Measurements from ENCODE around the gene PRSS38.

Gene PRSS38

DNA sequence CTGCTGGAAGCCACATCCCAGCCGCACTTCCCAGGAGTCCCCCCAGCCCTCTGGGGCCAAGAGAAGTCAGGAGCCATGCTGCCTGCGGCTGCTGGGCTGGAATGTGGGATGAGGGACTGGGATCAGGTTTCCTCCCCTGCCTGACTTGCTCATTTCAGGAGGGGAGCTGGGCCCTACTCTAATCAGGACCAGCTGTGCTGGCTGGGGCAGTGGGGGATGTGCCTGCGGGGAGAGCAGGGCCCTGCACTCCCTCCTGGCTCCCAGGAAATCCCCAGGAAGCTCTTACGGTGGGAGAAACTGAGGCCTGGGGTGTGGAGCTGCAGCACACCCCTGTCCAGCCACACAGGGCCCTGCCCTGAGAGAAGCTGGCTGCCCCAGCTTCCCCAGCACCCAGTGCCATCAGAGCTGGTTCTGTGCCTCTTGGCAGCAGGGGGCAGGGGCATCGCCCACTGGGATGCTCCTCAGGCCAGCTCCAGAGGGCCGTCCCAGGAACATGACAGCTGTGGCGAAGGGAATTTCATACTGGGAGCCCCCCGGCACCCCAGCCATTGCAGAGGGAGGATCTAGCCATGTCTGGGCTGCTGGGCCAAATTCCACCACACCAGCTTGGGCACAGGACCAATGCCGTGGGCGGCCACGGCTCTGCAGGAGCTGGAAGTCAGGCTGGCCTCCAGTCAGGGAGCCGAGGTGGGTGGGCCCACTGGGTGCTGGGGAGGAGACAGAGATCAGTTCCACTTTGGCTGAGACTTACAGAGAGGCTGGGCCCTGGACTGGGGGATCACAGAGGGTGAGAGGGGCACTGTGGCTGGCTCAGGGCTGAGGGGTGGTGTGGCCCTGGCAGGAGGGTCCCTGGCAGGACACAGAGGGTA is 21.3 kb upstream of the PRSS38 start:
- DNase-seq, result peak in 3 of 4 experiments; percentile 6 to 27 (median 8)

DNA sequence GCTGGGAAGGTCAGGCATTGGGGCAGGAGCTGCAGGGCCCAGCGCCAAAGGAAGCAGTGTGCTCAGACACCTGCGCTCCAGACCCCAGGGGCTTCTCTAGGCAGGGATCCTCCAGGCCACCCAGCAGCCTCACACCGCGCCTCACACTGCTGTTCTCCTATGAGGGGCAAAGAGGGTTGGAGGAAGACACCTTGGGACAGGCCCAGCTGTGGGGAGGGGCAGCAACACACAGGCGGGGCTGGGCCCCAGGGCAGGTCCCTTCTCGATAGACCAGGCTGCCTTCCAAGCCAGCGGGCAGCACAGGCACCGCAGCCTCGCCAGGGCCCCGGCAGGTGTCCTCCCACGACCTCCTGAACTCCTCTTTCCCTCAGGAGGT is 20.7 kb upstream of the PRSS38 start:
- no peak for DNase-seq

DNA sequence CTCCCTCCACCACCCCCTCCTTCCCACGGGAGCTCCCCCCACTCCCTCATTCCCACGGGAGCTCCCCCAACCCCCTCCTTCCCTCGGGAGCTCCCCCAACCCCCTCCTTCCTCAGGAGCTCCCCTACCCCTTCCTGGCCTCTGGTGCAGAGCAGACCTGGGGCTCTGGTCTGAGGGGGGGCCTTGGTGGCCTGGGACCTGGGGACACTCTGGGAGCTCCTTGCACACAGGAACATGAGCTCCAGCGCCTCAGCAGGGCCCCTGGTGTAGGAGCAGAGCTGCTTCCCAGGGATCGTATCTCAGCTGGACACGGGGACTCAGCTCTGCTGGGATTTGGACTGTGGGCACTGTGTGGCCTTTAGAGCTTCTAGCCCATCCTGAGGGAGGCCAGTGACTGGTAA is 19.7 kb upstream of the PRSS38 start:
- DNase-seq, result no peak

DNA sequence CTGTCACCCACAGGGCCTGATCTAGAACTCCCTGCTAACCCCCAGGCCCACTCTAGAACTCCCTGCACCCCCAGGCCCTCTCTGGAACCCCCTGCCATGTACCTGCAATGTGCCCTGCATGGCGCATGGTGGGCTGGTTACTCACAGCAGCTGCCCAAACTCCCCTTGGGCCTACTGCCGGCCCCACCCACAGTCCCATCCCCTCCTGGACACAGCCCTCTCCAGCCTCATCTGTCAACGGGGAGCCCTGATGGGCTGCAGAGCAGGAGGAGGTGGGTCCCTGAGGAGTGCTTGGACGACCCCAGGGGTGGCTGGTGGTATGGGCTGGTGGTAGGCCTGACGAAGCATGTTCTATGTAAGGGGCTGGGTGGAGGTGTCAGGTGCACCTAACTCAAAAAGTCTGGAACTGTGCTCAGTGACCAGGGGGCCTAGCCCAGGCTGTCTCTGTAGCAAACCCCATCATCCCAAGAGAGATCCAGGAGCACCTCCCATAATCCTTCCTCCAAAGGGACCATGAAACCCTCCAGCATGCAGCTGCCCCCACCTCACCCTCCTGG is 19.0 kb upstream of the PRSS38 start:
- no peak for DNase-seq

DNA sequence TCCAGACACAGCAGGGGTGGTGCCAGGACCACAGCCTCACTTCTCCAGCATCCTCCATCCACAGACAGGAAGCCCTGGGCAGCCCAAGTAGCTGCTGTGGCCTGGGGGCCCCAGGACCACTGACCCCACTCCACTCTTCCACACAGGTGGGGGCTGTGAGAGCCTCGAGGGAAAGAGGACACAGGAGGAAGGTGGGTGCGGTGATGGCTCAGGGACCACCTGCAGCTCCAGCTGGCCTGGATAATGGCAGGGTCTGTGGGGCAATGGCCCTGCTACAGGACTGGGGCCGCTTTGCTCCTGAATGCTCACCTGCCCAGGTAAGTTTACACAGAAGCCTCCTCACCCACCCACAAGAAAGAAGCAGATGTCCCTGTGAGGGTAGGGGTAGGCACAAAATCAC is 18.3 kb upstream of the PRSS38 start:
- DNase-seq, result no peak

DNA sequence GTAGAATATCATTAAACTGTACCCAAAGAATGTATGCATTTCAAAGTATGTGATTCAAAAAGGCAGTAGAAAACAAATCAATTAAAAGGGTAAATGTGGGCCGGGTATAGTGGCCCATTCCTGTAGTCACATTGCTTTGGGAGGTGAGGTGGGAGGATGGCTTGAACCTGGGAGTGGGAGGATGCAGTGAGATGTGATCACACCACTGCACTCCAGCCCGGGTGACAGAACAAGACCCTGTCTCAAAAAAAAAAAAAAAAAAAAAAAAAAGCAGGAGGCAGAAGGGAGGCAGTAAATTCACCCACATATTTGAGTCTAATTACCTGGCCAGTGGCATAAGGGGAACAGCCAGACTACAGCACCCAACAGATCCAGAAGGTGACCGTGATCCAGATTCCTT is 17.9 kb upstream of the PRSS38 start:
- DNase-seq, result no peak

DNA sequence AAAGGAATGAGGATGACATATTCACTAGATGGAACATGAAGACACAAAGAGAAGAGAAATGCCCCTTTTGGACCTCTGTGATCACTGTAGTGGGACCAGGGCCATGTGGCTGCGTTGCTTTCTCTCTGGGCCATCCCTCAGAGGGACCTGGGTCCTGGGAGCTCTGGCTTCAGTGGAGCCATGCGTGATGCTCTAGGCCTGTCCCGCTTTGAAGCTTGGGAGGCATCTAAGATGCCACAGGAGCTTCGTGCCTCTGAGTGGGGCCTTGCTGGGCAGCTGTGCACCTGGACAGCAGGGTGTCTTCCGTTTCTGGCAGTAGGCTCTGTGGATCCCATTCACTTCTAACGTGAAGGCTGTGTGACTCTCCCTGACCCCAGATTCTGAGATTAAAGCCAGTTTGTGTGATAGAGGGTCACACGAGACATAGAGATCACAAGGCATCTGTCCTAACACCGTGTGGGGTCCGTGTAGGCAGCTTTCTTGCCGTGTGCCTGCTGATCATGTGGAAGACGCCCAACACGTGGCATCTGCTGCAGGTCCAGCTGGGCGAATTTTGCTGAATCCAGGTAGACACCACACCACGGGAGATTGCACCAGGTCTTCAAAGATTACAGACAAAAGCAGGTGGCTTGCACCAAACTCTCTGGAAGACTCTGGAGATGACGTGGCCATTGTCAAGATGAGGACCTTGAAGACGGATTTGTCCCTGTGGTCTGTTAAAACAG is 17.2 kb upstream of the PRSS38 start:
- no peak for DNase-seq

DNA sequence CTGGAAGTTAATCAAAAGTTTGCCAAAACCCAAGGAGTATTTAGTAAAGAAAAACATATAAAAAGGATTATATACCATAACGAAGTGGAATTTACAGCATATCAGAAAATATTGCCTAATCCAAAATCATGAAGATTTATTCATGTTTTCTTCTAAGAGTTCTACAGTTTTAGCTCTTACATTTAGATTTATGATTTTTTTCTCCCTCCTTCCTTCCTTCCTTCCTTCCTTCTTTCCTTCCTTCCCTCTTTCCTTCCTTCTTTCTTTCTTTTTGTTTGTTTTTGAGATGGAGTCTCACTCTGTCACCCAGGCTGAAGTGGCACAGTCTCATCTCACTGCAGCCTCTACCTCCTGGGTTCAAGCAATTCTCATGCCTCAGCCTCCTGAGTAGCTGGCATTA is 15.7 kb upstream of the PRSS38 start:
- no peak for DNase-seq

DNA sequence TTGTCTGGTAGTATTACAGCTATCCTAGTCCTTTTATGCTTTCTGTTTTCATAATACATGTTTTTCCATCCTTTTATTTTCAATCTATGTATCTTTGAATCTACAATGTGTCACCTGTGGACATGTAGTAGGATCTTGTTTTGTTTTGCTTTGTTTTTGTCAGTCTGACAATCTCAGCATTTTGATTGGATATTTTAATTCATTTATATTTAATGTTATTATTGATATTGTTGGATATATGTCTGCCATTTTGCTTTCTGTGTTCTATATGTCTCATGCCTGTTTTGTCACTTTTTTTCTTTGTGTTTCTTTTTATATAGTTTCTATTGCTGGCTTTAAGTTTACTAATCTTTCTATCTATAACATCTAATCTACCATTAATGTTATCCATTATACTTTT is 11.5 kb upstream of the PRSS38 start:
- DNase-seq, result no peak

DNA sequence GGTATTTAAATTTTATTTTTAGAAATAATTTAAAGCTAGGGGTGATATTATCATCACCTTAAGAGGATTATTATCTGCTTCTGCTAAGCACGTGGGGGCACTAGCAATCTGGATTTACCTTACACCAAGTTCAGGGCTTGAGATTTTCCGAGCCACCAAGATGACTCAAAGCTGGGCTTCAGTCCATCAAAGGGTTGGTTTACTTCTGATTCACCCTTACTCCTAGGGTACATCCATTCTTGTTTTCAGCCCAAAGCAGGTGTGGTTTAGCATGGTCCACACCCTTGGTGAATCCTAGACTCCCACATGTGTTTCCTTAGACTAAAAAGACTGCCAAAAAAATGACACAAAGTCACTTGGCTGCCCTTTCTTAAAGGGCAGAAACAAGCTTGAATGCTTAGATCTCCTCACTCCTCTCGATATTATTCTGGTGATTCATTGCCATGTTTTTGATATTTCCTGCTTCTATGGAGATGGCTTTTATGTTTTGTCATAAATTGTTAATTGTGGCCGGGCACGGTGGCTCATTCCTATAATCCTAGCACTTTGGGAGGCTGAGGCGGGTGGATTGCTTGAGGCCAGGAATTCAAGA is 9.8 kb upstream of the PRSS38 start:
- DNase-seq, result no peak

DNA sequence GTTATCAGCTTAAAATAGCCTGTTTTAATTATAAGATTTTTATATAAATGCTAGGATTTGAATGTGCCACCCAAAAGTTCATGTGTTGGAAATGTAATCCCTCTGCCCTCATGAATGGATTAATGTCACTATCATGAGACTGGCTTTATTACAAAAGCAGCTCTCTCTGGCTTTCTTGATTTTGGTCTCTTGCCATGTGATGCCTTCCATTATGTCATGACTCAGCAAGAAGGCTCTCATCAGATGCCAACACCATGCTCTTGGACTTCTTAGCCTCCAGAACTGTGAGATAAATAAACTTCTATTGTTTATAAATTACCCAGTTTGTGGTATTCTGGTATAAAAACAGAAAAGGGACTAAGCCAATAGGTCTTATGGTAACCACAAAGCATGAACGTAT is 6.9 kb upstream of the PRSS38 start:
- DNase-seq, result no peak

DNA sequence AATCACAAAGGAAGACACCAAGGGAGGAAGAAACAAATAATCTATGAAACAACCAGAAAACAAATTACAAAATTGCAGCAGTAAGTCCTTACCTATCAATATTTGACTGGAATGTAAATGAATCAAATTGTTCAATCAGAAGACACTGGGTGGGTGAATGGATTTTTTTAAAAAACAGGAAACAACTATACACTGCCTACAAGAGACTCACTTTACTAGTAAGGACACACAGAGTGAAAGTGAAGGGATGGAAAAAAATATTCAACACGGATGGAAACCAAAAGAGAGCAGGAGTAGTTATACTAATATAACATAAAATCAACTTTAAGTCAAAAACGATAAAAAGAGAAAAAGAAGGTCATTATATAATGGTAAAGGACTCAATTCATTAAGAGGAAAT is 6.4 kb upstream of the PRSS38 start:
- DNase-seq, result no peak

DNA sequence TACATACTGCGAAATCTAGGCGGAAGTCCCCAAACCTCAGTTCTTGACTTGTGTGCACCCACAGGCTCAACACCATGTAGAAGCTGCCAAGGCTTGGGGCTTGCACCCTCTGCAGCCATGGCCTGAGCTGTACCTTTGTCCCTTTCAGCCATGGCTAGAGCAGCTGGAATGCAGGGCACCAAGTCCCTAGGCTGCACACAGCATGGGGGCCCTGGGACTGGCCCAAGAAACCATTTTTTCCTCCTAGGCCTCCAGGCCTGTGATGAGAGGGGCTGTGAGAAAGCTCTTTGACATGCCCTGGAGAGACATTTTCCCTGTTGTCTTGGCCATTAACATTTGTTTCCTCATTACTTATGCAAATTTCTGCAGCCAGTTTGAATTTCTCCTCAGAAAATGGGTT is 1.5 kb upstream of the PRSS38 start:
- DNase-seq, result no peak

DNA sequence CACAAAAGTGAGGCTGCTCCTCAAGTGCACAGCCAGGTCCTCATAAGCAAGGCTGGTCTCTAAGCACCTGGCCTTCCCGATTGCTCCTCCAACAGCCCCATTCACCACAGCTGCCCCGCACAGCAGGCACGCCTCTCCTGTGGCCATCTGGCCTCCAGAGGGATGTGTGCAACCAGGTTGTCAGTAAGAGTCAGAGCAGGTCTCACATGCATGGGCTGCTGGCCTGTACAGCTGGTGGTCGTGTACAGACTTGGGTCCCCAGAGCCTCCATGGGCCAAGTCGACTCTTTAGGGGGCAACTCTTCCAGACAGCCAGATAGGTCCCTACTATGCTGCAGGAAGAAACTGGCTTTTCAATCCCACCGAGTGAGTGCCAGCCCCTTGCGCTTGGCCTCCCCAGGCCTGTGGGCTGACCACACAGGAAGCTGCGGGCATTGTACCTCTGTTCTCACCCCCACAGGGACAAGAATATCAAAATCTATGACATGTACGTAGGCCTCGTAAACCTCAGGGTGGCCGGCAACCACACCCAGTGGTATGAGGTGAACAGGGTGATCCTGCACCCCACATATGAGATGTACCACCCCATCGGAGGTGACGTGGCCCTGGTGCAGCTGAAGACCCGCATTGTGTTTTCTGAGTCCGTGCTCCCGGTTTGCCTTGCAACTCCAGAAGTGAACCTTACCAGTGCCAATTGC is 1.4 kb downstream of the PRSS38 start:
- no peak for DNase-seq

DNA sequence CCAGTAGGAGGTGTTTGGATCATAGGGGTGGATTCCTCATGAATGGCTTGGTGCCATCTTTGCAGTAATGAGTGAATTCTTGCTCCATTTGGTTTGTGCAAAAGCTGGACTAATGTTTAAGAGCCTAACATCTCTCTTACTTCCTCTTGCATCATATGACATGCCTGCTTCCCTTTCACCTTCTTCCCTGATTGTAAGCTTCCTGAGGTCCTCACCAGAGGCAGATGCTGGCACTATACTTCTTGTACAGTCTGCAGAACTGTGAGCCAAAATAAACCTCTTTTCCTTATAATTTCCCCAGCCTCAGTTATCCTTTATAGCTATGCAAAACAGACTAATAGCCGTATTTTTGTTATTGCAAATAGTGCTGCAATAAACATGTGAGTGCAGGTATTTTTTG is 8.1 kb downstream of the PRSS38 start:
- DNase-seq, result no peak

DNA sequence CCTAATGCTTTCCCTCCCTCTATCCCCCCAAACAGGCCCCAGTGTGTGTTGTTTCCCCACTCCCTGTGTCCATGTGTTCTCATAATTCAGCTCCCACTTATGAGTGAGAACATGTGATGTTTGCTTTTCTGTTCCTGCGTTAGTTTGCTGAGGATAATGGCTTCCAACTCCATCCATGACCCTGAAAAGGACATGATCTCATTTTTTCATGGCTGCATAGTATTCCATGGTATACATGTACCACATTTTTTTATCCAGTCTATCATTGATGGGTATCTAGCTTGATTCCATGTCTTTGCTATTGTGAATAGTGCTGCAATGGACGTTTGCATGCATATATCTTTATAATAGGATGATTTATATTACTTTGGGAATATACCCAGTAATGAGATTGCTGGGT is 8.7 kb downstream of the PRSS38 start:
- no peak for DNase-seq

DNA sequence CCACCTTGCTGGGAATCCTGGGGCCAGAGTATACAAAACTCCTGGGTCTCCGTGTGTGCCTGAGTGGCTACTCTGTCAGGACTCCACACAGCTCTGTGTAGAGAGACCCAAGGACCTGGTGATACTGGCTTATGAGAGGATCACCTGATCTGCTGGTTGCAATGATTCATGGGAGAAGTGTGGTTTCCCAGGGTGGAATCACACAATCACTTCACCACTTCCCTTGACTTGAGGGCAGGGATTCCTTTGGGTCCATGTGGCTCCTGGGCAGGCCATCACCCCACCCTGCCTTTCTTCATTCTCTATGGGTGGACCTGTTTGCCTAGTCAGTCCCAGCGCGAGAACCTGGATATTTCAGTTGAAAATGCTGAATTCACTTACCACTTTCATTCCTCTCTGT is 13.3 kb downstream of the PRSS38 start:
- DNase-seq, result no peak

DNA sequence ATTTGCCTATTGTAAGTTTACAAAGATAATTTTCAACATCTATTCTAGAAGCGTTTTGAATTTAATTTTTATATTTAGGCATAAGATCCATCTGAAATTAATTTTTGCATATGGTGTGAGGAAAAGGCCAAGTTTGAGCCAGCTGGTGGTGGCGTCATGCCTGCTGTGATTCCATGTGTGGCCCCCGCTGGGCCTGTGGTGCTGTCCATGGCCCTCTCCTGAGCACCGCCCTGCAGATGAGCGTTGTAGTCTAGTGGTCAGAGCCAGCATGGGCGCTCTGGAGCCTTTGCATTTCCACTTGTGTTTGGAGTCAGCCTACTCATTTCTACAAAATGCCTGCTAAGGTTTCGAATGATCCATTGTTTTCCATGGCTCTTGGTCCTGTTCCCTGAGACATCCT is 22.7 kb downstream of the PRSS38 start:
- no peak for DNase-seq

DNA sequence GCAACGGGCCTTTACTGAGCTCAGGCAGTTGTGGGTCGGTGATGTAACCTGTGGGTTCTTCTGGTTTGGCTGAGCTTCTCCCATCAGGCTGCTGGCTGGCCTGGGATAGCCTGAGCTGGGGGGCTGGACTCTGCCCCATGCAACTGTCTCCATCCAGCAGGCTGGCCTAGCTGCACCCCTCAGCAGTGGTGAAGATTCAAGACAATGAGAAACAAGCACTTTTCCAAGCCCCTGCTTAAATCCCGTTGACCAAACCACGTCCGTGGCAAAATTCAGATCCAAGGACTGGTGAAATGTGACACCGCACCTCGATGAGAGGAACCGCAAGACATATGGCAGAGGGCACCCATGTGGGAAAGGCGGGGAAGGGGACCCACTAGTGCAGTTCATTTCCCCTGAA is 25.6 kb downstream of the PRSS38 start:
- no peak for DNase-seq

DNA sequence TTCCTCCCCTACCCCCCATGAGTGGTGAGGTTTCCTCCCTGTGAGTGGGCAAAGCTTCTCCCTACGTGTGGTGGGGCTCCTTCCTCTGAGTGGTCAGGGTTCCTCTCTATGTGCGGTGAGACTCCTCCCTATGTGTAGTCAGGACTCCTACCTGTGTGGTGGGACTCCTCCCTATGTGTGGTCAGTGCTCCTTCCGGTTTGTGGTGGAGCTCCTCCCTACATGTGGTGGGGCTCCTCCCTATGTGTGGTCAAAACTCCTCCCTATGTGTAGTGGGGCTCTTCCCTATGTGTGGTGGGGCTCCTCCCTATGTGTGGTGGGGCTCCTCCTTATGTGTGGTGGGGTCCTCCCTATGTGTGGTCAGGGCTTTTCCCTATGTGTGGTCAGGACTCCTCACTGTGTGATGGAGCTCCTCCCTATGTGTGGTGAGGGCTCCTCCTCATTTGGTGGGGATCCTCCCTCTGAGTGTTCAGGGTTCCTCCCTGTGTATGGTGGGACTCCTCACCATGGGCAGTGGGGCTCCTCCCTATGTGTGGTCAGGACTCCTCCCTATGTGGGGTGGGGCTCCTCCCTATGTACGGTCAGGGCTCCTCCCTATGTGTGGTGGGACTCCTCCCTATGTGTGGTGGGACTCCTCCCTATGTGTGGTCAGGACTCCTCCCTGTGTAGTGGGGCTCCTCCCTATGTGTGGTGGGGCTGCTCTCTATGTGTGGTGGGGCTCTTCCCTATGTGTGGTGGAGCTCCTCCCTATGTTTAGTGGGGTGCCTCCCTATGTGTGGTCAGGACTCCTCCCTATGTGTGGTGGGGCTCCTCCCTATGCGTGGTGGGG is 29.1 kb downstream of the PRSS38 start:
- no peak for DNase-seq

DNA sequence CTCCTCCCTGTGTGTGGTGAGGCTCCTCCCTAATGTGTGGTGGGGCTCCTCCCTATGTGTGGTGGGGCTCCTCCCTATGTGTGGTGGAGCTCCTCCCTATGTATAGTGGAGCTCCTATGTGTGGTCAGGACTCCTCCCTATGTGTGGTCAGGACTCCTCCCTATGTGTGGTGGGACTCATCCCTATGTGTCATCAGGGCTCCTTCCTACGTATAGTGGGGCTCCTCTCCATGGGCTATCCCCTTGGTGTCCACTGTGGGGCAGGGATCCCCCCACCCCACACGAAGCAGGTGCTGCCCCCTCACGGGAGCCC is 29.6 kb downstream of the PRSS38 start:
- DNase-seq, result no peak

DNA sequence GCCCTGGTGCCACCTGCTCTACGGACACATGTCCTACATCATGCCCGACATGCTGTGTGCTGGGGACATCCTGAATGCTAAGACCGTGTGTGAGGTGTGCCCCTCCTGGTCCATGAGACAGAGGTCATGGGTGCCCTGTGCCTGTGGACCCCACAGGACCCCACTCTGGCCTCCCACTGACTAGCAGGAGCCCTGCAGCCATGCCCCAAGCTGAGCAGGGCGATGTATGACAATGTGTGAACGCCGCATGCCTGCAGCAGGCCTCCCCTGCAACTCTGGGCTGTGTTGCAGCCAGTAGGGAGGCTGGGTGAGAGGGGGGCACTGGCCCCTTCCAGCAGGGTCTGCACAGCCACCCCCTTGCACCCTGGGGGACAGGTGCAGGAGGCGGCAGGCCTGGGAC is 30.0 kb downstream of the PRSS38 start:
- no peak for DNase-seq

Measured in suppressor macrophage (primary cell).